GM12874 (cell line): ENCODE data around the gene PCIF1.

Experiments
- TF ChIP-seq, protein P1 (sequence below): IDR thresholded peaks from 2 replicates; pipeline ENCODE4 v1.5.1; 2011; ENCODE audit warnings: low read depth, mild to moderate bottlenecking, control low read depth, low read length, moderate library complexity; ENCODE audit not compliant: insufficient read depth

Gene PCIF1

DNA sequence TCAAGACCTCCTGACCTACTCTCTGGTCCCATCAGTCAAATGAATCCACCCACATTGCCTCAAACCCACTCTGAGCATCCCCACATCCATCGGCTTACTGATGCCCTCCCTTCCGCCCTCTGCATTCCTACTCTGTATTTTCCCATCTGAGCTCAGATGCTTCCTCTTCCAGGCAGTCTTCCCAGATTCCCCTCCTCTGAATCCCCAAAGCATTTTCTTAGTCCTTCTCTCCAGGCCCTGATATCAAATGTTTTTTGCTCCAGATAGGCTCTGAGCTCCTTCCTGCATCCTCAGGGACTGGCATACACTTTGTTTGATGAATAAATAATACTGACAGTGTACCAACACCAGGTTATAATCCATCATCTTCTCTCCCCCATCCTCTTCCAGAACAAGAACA, 26.4 kb upstream of the PCIF1 start:
- TF ChIP-seq, protein P1, sequence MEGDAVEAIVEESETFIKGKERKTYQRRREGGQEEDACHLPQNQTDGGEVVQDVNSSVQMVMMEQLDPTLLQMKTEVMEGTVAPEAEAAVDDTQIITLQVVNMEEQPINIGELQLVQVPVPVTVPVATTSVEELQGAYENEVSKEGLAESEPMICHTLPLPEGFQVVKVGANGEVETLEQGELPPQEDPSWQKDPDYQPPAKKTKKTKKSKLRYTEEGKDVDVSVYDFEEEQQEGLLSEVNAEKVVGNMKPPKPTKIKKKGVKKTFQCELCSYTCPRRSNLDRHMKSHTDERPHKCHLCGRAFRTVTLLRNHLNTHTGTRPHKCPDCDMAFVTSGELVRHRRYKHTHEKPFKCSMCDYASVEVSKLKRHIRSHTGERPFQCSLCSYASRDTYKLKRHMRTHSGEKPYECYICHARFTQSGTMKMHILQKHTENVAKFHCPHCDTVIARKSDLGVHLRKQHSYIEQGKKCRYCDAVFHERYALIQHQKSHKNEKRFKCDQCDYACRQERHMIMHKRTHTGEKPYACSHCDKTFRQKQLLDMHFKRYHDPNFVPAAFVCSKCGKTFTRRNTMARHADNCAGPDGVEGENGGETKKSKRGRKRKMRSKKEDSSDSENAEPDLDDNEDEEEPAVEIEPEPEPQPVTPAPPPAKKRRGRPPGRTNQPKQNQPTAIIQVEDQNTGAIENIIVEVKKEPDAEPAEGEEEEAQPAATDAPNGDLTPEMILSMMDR = no peak

DNA sequence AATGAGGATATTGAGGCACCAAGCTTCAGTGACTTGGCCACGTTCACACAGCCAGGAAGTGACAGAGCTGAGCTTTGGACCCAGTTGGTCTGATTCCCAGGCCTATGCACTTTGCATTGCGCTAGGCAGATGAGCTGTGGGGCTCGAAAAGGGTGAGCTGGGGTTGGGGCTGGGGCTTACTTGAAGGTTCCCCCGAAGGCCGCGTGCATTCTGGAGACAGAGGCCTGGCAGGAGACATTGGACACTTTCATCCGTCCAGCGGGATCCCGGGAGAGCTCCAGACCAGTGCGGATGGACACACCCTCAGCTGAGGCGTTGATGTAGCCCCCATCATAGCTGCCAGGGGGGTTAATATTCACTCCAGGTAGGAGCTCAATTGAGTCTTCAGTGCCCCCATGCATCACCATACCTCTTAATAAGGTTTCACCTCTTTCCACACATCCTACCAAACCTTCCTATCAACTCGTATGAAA, 25.1 kb upstream of the PCIF1 start:
- TF ChIP-seq, protein P1 = no peak

DNA sequence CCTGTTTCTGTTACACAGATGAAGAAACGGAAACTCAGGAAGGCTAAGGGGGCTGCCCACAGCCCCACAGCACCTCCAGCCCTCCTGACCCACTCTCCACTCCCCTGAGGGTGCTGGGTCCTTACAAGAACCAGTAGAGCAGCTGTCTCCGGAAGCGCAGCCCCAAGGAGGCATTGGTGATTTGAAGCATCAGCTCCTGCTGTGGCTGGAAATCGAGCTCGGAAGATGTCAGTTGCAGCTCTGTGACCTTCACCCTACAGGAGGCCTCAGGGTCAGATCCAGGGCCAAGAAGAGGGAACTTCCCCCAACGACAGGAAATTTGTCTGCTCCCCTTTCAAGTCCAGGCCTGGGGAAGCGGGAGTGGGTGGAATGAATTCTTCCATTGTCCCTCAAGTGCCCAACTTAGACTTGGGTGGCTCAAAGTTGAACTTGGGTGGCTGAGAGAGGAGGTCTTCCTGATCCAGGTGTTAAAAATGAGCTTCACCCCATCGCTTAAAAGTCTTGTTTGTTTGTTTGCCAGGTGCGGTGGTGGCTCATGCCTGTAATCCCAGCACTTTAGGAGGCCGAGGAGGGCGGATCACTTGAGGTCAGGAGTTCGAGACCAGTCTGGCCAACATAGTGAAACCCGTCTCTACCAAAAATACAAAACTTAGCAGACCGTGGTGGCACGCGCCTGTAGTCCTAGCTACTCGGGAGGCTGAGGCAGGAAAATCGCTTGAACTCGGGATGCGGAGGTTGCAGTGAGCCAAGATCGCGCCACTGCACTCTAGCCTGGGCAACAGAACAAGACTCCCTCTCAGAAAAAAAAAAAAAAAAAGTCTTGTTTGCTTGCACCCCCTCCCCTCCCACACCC, 24.4 kb upstream of the PCIF1 start:
- TF ChIP-seq, protein P1 = no peak

DNA sequence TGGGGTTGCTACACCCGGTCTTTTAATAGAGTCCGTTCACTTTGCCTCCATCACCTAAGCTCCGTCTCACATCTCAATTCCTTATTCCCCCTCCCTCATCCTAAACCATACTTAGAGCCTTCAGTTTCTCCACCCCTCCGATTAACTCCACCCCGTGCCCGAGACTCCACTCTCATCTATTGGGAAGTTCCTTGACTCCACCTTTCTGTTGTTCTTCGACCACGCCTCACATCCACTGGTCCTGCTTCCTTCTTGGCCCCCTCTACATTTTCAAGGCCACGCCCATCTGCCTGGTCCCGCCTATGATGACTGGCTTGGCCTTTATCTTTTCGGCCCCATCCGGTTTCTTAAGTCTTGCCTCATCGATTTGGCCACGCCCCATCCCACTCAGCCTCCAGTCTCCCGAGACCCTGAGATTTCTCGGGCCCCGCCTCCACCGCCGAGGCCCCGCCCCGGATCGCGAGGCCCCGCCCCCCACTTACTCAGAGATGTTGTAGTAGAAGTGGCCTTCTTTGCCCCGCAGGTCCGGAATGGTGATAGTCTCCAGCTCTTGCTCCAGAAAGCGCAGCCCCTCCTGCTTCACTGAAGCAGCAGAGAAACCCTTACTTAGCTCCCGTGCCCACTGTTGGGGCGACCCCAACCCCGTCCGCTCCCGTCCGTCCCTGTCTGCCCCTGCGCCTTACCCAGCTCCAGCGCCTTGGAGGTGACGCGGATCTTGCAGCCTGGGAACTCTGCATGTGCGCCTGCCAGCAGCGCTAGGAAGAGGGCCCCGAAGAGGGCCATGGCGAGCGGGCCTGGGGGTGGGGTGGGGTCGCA, 23.6 kb upstream of the PCIF1 start:
- TF ChIP-seq, protein P1 = no peak

DNA sequence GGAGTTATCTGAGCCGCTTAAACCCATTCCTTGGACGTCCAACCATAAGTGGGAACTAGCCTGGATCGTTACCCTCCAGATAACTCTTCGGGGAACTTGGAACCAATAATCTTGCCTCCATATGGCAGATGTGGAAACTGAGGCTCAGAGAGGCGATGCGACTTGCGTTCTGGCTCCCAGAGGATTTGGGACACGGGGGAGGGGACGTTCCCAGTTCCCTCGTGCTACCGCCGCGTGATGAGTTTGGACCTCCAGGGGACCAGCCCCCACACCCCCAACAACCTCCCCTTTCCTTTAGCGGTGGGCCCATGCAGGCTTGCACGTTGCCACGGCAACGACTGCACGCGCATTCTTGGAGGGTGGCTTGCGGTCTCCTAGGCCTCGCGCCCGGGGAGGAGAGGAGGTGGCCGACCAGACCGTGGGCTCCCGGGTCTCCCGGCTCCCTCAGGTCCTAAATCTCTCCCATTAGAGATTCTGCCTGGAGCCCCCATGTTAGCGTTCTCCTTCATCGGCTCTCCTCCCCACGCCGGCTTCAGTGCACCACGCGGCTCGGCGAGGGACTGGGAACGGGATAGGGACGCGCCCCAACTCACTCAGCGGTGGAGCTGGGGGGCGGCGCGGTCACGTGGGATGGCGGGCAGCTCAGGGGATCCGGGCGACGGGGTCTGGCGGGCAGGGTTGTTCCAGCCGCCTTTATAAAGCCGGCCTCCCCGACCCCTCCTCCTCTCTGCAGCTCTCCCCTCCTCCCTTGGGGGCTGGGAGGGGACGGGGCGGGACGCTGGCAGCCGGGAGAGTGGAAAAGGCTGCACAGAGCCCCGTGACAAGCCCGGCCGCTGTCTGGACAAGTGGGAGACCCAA, 22.8 kb upstream of the PCIF1 start, which contains the start of gene PLTP:
TSS of gene PLTP (minus strand) at position 670 of the 858 bp plus-strand sequence. CDS start 703 bp downstream, outside the sequence.
- TF ChIP-seq, protein P1 = no peak

DNA sequence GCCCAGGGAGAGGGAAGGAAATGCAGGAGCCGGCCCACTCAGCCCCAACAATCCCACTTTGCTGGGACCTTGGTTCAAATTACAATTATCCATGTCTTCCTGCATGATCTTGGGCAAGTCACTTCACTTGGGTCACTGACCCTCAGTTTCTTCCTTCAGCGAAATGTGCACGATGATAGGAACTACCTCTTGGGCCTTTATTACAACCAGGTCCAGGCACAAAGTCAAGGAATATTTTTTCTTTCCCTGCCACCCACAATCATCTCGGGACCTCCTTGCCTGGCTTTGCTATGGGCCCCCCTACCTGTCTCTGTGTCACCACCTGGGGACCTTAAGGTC, 22.2 kb upstream of the PCIF1 start:
- TF ChIP-seq, protein P1 = no peak
